H1 (cell line): ENCODE measurements around the gene VASN. TPM values are rescaled to one million over a fixed set of nuclear protein-coding genes. Genes with fewer than 3 reads are reported as not detected.

Experiments used
- ASH2L ChIP-seq: fragments of 200-600, 300-600 bp; sonication (generic); IDR thresholded peaks from one replicate; pipeline ENCODE4 v1.7.1; 2017; ENCODE audit warnings: low read length
- CBX8 ChIP-seq: fragments of 300-800, 300-1000 bp; sonication (generic); IDR thresholded peaks from 2 replicates; pipeline ENCODE4 v1.7.1; 2016; ENCODE audit warnings: low read depth, low read length, borderline replicate concordance
- HDAC6 ChIP-seq: IDR thresholded peaks from one replicate; pipeline ENCODE4 v1.7.1; 2012; ENCODE audit warnings: low read depth, mild to moderate bottlenecking, inconsistent platforms, low read length, moderate library complexity
- PHF8 ChIP-seq: fragments of 200-600 bp; sonication (generic); conservative IDR thresholded peaks from 2 replicates; pipeline ENCODE4 v1.7.1; 2012; ENCODE audit warnings: low read depth, mild to moderate bottlenecking, inconsistent platforms, low read length, moderate library complexity
- SAP30 ChIP-seq: fragments of 300-600 bp; sonication (generic); IDR thresholded peaks from 2 replicates; pipeline ENCODE4 v1.7.1; 2012; ENCODE audit warnings: low read length, moderate library complexity, mild to moderate bottlenecking, inconsistent platforms; ENCODE audit not compliant: insufficient read depth, insufficient replicate concordance
- SIRT6 ChIP-seq: IDR thresholded peaks from one replicate; pipeline ENCODE4 v1.7.1; 2012; ENCODE audit warnings: low read length, inconsistent platforms
- SP1 ChIP-seq: IDR thresholded peaks from 2 replicates; pipeline ENCODE4 v1.6.1; 2011; ENCODE audit warnings: low read depth, low read length
- SP2 ChIP-seq: IDR thresholded peaks from 2 replicates; pipeline ENCODE4 v1.6.1; 2012; ENCODE audit warnings: mild to moderate bottlenecking, low read length, inconsistent platforms
- SUZ12 ChIP-seq: fragments of 200-600 bp; sonication (generic); IDR thresholded peaks from 2 replicates; pipeline ENCODE4 v1.6.1; 2012; ENCODE audit warnings: mild to moderate bottlenecking, inconsistent platforms, low read length, moderate library complexity, mixed read lengths
- TBP ChIP-seq: IDR thresholded peaks from 2 replicates; pipeline ENCODE4 v1.6.1; 2011; ENCODE audit warnings: low read depth, low read length, improper control_type of control experiment
- TCF12 ChIP-seq: IDR thresholded peaks from 2 replicates; pipeline ENCODE4 v1.6.1; 2011; ENCODE audit warnings: low read depth, mild to moderate bottlenecking, low read length
- polyA plus RNA-seq, 7 experiments: library from polyadenylated mRNA; depleted of rRNA in 3 of 7; stranded (reverse) in 5 of 7; unstranded in 2 of 7; fragments of >200 nt in 5 of 7; fragments of 200-250 nt in 2 of 7; gene quantifications; 1 replicate in 5 of 7; 2 replicates in 1 of 7; 4 replicates in 1 of 7; pipeline versions ENCODE4 v1.2.1 to v1.2.3, GENCODE V29; 2011 to 2013; ENCODE audit warnings: missing spikeins in 2 of 7, mixed read lengths in 2 of 7
- total RNA-seq: library from RNA; stranded (reverse); fragmentation: NEBNext Ultra II Directional; extraction: Animal tissue kit (Norgen Biotek cat#: 25700); gene quantifications from 2 replicates; pipeline ENCODE4 v1.2.1, GENCODE V29; 2021
- TF ChIP-seq, protein P1 (sequence below): IDR thresholded peaks from 2 replicates; pipeline ENCODE4 v1.6.1; 2011; ENCODE audit warnings: low read length, improper control_type of control experiment

The VASN gene
- total and polyA plus RNA-seq, 2 of the 8 experiments (the other 6 are each of a cell fraction or from before 2014, with no cell fraction given): 9.6 to 11.3 TPM

DNA sequence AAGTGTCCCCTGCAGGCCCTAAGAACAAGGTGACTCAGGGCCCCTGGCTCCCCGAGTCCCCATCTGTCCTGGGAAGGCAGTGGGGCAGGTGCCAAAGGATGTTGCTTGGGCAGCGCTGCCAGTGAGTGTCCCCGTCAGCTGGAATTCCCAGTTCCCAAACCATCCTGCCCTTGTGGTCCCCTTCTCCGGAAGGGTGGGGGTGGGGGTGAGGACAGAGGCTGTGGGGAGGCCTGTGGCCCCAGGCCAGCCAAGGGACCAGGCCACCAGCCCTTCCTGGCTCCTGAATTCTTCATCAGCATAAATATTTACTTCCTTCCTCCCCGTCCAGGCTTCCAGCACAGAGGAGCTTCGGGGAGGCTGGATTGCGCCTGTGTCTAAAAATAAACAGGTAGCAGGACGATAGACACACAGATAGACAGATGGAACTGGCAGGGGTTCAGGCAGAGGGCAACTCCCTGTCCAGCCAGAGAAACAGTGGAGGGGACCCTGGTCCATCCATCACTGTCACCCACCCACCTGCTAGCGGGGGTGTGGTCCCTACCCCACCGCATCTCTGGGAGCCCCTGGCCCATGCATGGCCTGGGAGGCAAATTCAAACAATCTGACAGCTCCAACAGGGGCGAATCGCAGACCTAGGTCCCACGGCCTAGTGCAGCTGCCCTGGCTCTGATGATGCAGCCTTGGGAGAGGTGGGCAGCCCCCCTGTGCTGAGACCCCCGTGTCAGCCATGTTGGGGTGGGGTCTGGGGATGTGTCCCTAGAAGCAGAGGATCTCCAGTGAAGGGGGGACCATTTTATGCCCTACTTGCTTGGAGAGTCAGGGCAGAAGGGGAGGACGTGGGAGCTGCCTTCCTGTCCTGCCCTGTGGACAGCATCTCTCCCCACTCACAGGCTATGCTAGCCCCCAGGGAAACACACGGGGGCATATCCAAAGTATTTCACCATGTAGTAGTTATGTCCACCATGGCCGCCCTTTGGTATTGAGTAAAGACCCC is 42.6 kb upstream of the VASN start (continued):
- TF ChIP-seq SAP30 (no peak), TCF12 (no peak), HDAC6 (no peak), SIRT6 (no peak), CBX8 (no peak), ASH2L (no peak), PHF8 (no peak), SP2 (no peak), SP1 (no peak), TBP (no peak), SUZ12 (no peak)
- TF ChIP-seq, protein P1, sequence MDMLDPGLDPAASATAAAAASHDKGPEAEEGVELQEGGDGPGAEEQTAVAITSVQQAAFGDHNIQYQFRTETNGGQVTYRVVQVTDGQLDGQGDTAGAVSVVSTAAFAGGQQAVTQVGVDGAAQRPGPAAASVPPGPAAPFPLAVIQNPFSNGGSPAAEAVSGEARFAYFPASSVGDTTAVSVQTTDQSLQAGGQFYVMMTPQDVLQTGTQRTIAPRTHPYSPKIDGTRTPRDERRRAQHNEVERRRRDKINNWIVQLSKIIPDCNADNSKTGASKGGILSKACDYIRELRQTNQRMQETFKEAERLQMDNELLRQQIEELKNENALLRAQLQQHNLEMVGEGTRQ: no peak
